ENCODE results near the gene ZNF701.

GRCh38 chr19:52554216-52554971, 15.7 kb upstream of the ZNF701 start:
- TF ChIP-seq PKNOX1 (IDR thresholded peaks at IDR 0.05) (no peak), L3MBTL2 (conservative IDR thresholded peaks at IDR 0.05) (no peak), LEF1 (IDR thresholded peaks at IDR 0.05; ENCODE audit: borderline replicate concordance) (no peak), ZNF384 (IDR thresholded peaks at IDR 0.05) (no peak), FOXM1 (IDR thresholded peaks at IDR 0.05; ENCODE audit: borderline replicate concordance) (no peak), BHLHE40 (IDR thresholded peaks at IDR 0.05; ENCODE audit: borderline replicate concordance) (no peak), SUZ12 (IDR thresholded peaks at IDR 0.05) (no peak)

Data from HEK293T (cell line).